ENCODE results near the gene TCHP.
"Not testable (repeated sequence)": the region's sequence is repeated elsewhere in the genome, so short reads cannot be mapped to it uniquely, and the experiment has no call there.

Gene TCHP
- 24.3 to 37.1 reads per million in 2 donors for total RNA-seq

DNA sequence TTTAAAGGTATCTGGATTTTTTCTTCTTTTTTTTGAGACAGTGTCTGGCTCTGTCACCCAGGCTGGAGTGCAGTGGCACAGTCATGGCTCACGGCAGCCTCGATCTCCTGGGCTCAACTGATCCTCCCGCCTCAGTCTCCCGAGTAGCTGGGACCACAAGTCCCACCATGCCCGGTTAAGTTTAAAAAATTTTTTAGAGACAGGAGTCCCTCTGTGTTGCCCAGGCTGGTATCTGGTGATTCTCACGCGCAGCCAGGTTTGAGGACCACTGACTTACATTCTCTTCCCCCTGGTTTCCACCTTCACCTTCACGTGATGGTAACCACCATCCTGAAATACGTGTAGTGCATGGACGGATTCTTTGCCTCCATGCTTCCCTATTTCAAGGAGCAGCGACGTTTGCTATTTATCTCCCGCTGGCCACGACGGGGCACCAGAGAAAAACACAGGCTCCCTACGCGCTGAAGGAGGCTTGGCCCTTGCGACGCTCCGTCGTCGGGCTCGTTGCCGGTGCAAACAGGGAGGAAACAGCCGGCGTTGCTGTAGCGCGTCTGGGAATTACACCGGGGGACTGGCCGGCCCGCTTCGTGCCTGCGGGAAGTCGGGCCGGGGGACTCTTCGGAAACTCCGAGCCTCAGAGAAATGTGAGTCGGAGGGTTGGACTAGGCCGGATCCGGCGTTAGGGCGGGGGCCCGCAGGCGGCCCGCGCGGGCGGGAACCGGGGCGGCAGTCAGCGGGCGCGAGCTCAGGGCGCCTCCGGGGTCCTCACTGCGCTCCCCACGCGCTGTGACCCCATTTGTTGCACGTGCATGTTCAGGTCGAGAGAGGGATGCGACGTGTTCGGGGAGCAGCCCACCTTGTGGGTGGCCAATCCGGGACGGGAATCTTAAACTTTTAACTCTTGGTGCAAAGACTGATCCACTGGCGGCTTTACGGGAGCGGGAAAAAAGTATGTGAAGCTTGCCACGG, at the start of gene TCHP:
TCHP (plus strand) TSS at position 492 of the 969 bp plus-strand sequence. CDS start 2,753 bp downstream, outside the sequence.
- DNase-seq, result peak; percentile 39 to 88 (median 58)

- DNase-seq, result not testable (repeated sequence)
Measured at GRCh38 chr12:109850518-109850917, 49.6 kb upstream of the TCHP start.

- DNase-seq, result no peak
Measured at GRCh38 chr12:109855377-109855776, 44.7 kb upstream of the TCHP start.

DNA sequence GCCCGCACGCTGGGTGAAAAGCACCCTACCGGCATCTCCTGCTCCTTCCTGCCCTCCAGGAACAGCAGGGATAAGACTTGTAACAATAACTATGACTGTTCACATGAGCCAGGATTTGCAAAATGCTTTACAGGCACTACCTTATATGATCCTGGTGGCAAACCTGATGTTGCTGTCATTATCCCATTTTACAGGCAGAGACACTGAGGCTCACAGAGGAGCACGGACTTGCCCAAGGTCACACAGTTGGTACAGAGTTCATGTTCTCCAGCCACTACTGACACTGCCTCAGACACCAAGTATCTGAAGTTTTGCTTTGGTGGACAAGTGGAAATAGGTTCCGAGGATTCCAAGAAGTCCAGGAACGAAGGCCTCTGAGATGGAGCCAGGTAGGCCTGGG, 42.4 kb upstream of the TCHP start:
- no peak for DNase-seq

DNA sequence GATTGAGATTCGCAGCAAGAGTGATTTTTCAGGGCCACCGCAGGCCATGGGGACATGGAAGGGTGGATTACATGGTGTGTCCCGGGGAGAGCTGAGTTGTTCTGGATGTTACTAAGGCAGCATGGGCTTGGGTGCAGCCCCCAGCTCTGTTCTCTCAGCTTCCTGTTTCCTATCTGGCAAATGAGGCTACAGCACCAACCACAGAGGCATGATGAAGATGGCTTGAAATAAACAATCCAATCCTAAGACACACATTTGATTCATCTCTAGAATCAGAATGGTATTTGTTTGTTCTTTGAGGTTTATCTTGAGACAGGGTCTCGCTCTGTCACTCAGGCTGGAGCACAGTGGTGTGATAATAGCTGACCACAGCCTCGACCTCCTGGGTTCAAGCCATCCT, 41.3 kb upstream of the TCHP start:
- DNase-seq, result peak in 1 of 5 experiments; percentile 53

GRCh38 chr12:109860977-109861376, 39.1 kb upstream of the TCHP start:
- no peak for DNase-seq

- DNase-seq, result no peak
Measured at GRCh38 chr12:109861689-109862314, 38.3 kb upstream of the TCHP start.

DNA sequence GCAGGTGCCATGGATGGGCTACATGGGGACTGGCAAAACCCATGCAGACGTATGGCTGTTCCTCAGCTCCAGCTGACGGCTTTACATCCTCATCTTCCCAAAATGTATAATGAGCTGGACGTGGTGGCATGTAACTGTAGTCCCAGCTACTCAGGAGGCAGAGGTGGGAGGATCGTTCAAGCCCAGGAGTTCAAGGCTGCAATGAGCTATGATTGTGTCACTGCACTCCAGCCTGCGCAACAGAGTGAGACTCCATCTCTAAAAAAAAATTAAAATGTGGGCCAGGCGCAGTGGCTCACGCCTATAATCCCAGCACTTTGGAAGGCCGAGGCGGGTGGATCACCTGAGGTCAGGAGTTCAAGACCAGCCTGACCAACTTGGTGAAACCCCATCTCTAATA, 37.6 kb upstream of the TCHP start:
- DNase-seq, result not testable (repeated sequence)

DNA sequence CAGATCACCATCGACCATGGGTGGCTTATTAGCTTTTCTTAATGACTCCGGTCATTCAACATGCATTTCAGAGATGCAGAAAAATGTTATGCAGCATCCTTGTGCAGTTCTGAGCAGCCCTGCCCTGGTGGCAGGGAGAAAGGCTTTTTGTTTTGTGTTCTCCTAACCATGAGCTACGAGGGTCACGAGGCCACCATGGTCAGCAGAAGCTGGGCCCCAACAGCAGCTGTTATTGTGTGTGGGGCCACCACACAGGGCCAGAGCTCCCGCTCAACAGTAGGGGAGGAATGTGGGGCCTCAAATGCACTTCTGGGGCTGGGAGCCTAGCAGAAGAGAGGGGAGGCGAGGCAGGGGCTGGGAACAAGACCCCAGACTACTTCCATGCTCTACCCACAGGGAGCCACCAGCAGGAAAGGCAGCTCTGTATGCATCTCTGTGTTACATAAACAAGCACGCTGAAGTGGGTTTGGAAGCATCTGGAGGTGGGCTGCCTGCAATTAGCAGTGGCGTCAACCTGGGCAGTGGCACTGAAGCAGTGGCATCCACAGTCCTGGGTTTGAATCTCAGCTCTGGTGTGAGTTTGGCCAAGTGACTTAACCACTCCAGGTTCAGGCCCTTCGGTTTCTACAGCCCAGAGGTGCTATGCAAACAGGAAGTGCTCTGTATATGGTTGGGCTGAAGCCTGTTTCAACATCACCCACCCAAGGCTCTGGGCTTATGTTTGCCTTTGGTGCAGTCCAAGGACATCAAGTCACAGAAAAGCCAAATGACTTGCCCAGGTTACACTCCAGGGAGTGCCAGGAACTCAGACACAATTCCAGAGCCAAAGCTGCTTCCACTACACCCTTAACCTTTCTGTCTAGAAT, 36.0 kb upstream of the TCHP start:
- peak in 1 of 5 experiments; percentile 64 for DNase-seq

GRCh38 chr12:109864916-109865315, 35.2 kb upstream of the TCHP start:
- DNase-seq, result no peak

DNA sequence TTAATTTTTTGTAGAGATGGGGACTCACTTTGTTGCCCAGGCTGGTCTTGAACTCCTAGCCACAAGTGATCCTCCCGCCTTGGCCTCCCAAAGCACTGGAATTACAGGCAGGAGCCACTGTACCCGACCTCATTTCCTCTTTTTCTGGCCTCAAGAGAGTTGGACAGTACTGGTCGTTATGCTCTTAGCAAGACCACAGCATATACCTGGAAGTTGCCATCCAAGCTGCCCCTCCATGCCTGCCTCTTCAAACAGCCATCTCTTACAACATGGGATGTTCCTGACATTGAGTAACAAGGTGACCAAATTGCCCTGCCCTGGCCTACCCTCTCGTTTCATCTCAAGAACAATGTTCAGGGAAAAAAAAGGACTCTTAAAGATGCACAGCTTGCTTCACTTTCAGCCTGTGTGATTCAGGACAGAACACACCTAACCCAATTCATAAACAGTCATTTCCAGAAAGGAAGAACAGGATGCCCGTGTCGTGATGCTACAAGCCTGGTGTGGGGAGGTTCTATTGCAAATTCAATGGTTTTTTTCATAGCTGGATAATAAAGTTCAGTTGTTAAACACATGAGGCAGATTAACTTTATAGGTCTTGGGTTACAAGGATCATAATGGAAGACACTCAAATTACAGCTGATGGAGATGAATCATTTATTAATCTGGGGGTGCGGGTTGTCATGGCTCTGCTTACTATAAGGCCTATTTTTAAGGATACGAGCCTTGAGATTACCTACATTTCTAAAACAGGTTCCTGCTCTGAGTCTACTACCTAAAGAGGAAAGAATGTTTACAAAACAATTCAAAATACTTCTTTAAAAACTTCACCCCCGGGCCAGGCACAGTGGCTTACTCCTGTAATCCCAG, 31.7 kb upstream of the TCHP start:
- peak in 1 of 5 experiments; percentile 34 for DNase-seq

DNA sequence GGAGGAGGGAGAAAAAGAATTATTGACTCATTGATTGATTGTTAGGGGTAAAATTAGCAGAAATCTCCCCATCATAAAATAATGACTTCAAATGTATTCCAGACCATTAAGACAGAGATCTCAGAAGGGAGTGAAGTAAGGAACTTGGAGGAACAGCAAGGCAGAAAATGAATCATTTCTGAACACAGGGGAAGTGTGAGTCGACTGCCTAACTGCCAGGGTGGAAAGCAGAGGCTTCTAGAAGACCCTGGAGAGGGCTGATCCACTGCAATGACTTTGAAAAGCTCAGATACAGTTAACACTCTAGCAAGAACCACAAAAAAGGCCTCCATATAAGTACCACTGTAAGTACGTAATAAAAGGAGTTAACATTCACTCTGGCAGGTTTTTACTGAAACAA, 29.4 kb upstream of the TCHP start:
- no peak for DNase-seq

DNA sequence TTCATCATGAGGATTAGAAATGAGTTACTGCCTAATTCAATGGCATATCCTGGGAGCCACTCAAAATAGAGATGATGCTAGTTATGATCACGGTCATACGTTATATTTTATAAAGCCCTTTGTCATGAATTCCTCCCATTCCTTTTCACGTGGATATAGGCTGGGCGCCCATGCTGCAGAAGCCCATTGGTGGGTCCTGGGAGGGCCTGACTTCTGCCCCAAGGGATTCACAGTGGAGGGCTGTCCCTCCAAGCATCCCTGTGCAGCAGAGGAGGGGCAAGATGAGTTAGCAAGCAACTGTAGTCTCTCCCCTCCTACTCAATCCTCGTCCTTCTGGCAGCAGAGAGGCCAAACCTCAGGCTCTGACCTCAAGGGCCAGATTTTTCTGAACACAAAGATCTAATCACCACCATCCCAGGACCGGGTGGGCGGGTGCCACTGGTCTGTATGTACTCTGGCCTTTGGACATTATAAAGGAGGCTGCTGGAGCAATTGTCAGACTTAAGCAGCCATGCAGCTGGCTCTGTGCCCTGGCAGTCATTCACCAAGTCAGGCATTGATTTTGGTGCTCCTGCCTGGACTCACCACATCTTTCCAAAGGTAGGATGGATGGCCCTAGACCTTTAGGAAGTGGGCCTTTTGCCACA, 28.3 kb upstream of the TCHP start:
- no peak for DNase-seq

DNA sequence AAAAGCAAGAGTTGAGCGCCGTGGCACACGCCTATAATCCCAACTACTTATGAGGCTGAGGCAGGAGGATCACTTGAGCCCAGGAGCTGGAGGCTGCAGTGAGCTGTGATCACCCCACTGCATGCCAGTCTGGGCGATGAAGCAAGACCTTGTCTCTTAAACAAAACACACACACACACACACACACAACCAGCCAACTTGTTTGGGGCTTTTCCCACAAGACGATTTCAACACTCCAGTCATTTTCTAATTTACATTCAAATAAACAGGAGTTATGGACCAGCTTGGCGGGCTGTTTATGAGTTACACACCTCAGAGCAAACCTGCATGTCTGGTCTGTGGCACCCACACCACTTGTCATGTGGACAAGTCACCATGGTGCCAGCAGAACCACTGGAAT, 26.4 kb upstream of the TCHP start:
- DNase-seq, result no peak

DNA sequence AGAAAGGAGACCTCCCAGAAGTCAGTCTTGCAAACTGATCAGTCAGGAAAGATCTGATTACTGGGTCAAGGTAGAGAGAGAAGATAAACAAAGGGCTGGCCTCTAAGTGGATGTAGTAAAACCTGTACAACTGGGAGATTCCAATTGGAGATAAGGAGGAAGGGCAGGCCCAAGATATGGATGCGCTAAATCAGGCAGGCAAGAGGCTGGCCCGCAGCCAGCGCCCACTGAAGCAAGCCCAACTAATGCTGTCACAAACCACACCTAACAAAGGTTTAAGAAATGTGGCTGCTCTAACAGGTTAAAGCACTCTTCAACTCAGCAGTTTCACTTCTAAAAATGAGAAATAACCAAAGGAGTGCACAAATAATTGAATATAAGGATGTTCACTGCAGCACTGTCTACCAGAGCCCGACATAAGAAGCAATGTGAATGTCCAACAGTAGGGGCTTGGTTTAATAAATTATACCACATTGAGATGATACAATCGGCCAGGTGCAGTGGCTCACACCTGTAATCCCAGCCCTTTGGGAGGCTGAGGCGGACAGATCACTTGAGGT, 24.4 kb upstream of the TCHP start:
- peak in 1 of 5 experiments; percentile 41 for DNase-seq

- DNase-seq, result no peak
Measured at GRCh38 chr12:109876406-109876805, 23.7 kb upstream of the TCHP start.

DNA sequence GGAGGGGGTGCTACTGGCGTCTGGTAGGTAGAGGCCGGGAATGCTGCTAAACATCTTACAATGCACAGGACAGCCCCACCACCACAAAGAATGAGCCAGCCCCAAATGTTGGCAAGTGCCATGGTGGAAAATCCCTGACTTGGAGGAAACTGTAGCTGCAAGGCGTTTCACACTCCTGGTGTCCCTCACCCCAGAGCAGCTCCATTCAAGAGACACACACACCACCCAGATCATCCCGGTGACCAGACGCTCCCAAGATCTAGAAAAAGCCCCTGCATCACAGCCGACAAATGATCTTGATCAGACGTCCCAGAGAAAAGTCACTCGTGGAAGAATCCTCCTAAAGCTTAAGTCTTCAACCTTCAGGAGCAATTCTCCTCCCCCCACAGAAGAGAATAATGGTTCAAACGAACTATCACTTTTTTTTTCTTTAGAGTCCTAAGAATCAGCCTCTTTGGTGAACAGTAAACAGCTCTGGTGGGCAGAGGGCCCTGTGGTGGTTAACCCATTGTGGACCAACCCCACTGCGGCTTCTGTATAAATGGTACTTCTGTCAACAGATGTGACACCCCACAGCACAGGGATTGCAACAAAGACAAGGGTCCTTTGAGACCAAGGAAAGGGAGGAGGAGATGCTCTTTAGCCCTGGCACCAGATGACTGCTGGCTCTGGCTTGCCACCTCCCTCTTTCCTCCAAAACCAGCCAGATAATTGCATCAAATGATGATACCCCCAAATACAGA, 22.4 kb upstream of the TCHP start:
- no peak for DNase-seq

DNA sequence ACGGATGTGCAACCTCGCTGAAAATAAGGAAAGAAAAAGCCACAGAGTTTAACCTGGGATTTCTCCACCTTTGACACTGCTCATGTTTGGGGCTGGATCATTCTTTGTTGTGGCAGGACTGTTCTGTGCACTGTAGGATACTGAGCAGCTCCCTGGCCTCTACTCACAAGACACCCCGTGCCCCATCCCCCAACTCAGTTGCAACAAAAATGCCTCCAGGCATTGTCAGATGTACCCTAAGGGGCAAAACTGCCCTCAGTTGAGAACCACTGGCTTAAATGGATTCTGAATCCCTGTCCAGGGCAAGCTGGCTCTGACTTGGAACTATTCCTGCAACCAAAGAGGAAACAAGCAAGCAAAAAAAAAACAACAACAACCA, 21.8 kb upstream of the TCHP start:
- DNase-seq, result no peak

DNA sequence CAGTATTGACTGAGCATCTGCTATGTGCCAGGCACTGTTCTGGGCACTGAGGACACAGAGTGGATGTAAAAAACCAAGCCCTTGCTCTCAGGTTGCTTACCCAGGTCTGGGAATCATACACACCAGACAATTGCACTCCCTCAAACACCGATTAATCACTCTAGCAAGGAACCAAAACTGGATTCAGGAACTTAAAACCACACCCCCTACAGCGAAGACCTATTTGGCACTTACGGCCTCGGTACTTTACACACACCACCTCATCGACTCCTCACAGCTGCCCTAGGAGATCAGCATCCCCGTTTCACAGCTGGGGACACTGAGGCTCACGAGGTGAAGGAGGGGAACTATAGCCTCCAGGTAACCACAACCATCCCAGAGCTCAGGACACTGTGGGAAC, 21.3 kb upstream of the TCHP start:
- DNase-seq, result no peak

DNA sequence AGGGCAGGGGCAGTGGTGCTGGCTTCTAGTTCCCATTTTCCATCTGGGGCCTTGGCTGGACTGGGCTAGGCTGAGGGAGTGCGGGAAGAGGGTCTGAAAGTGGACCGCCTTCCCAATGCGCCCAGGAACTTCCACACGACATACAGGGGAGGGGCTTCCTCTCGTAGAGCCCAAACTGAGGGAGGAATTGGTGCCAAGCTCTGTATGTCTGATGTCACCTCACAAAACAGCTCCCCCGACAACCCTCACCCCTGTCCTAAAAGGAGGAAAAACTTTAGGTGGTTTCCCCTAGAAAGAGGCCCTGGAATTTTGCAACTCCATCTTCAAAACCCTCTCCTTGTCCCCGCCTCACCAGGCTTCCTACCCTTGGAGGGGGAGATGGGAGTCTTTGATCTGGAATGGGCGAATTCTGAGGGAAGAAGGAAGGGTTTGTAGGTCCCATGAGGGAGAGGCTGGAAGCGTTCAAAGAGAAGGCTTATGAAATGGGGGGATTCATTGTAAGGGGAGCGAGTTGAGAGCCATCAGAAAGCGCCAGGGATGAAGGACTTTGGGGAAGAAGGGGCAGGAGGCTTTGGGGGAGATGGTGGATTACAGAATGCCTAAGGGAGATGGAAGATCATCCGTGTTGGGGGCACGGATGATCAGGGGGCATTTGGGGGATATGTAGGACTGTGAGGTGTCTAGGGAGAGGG, 20.6 kb upstream of the TCHP start:
- DNase-seq, result no peak
